ENCODE measurements around the gene SPATA18.

SPATA18 gene

DNA sequence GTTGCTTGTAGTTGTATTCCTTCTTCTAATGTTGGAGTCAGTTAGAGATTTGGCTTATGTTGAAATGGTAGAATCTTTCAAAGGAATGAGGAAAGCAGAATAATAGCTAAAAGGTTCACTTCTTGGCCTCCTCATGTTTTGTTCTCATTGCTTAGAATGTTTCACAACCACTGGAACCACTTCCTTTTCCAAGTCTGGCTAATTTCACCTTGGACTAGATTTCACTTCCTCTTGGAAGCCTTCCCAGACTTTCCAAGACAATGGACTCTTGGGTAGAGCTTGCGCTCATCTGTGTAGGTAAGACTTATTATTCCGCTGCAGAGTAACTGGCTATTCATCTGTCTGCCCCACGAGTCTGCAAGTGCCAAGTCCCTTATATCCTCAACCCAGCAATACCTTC is 8.3 kb downstream of the SPATA18 start:
- POLR2A ChIA-PET, result no interaction called here

DNA sequence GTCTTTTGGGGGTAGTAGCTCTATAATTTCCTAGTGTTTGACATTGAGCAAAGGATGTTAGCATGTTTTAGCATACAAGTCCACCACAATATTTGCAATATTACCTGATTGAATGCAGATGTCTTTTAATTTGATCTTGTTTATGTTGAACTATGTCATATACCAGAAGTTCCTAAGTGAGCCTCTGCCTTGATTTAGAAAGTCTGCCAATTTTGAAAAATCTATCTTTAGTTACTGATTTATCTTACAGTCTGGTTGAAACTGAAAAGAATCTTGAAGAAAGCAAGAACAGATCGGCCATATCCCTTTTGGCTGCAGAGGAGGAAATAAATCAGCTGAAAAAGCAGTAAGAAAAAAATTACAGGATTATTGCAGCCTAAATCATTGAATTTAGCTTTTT is 18.5 kb downstream of the SPATA18 start:
- Histone ChIP-seq H3K27ac (ENCODE audit: extremely low read depth, low read depth, low read length) (no peak overlapping the region), H3K36me3 (ENCODE audit: control insufficient read depth in 2 of 2, insufficient read depth in 1 of 2, low read length in 2 of 2) (no peaks in the 10 kb centered on the region), H3K4me1 (ENCODE audit: control insufficient read depth, insufficient read depth, low read length) (no peaks in the 10 kb centered on the region), H3K9me3 (ENCODE audit: control insufficient read depth, insufficient read depth, low read depth, low read length) (no peaks in the 10 kb centered on the region), H3K4me3 (ENCODE audit: low read depth, low read length) (no peak overlapping the region)
- no peak for TF ChIP-seq ZBTB48 (tag by site-specific recombination; IDR thresholded peaks at IDR 0.05)
- no peak for TF ChIP-seq ZNF747 (tag by site-specific recombination; IDR thresholded peaks at IDR 0.05)
- no peak for TF ChIP-seq ZNF23 (tag by site-specific recombination; IDR thresholded peaks at IDR 0.05; ENCODE audit: borderline replicate concordance)
- no peak for TF ChIP-seq GFI1B (tag by site-specific recombination; IDR thresholded peaks at IDR 0.05)
- CTCF ChIA-PET, result no interaction called here
- POLR2A ChIA-PET, result no interaction called here

More for the DNA sequence above, 8.3 kb downstream of the SPATA18 start:
- no peak overlapping the region for H3K27ac ChIP-seq (ENCODE audit: extremely low read depth, low read depth, low read length)
- H3K4me1 ChIP-seq (ENCODE audit: control insufficient read depth, insufficient read depth, low read length), result no peaks in the 10 kb centered on the region
- TF ChIP-seq, protein P1, sequence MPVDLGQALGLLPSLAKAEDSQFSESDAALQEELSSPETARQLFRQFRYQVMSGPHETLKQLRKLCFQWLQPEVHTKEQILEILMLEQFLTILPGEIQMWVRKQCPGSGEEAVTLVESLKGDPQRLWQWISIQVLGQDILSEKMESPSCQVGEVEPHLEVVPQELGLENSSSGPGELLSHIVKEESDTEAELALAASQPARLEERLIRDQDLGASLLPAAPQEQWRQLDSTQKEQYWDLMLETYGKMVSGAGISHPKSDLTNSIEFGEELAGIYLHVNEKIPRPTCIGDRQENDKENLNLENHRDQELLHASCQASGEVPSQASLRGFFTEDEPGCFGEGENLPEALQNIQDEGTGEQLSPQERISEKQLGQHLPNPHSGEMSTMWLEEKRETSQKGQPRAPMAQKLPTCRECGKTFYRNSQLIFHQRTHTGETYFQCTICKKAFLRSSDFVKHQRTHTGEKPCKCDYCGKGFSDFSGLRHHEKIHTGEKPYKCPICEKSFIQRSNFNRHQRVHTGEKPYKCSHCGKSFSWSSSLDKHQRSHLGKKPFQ (tag by site-specific recombination; IDR thresholded peaks at IDR 0.05), result no peak
- TF ChIP-seq ZNF175 (tag by site-specific recombination; IDR thresholded peaks at IDR 0.05) (no peak), ZNF202 (tag by site-specific recombination; IDR thresholded peaks at IDR 0.05; ENCODE audit: borderline replicate concordance) (no peak), ZBTB8A (tag by site-specific recombination; IDR thresholded peaks at IDR 0.05) (no peak), ZFP69B (tag by site-specific recombination; IDR thresholded peaks at IDR 0.05) (no peak), ZNF10 (tag by site-specific recombination; IDR thresholded peaks at IDR 0.05) (no peak)
- H3K9me3 ChIP-seq (ENCODE audit: control insufficient read depth, insufficient read depth, low read depth, low read length), result no peaks in the 10 kb centered on the region
- CTCF ChIA-PET, result no interaction called here
- no peak overlapping the region for H3K4me3 ChIP-seq (ENCODE audit: low read depth, low read length)
- no peaks in the 10 kb centered on the region for H3K36me3 ChIP-seq (ENCODE audit: control insufficient read depth in 2 of 2, insufficient read depth in 1 of 2, low read length in 2 of 2)

DNA sequence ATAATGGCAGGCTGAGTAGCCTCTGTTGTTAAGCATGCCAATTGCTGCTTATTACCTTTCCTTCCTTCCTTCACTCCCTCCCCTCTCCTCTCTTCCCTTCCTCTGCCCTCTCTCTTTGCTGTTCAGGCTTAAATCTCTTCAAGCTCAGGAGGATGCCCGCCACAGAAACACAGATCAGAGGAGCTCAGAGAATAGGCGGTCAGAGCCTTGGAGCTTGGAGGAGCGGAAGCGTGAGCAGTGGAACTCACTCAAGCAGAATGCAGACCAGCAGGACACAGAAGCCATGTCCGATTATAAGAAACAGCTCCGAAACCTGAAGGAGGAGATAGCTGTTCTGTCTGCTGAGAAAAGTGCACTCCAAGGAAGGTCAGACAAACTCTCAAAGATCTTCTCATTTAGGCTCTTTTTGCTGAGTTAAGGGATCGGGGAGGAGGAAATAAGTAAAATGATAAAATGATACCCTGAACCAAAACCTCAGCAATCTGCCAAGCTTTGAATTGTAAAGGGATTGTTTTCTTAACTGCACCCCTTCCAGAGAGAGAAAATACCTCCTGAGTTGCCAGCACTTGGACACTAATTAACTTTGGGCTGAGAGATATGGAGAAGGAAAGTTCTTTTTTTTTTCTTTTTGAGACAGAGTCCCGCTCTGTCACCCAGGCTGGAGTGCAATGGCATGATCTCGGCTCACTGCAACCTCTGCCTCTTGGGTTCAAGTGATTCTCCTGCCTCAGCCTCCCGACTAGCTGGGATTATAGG is 20.9 kb downstream of the SPATA18 start:
- no peak overlapping the region for H3K4me3 ChIP-seq (ENCODE audit: low read depth, low read length)
- CTCF ChIA-PET, result interaction anchor here (0.7 kb wide), 2 partner anchors 9 to 227 kb away, joined by 3 to 5 read pairs; no protein-coding TSS in a partner anchor
- no peaks in the 10 kb centered on the region for H3K4me1 ChIP-seq (ENCODE audit: control insufficient read depth, insufficient read depth, low read length)
- no peak overlapping the region for H3K27ac ChIP-seq (ENCODE audit: extremely low read depth, low read depth, low read length)
- no peaks in the 10 kb centered on the region for H3K36me3 ChIP-seq (ENCODE audit: control insufficient read depth in 2 of 2, insufficient read depth in 1 of 2, low read length in 2 of 2)
- no peaks in the 10 kb centered on the region for H3K9me3 ChIP-seq (ENCODE audit: control insufficient read depth, insufficient read depth, low read depth, low read length)
- POLR2A ChIA-PET, result no interaction called here
- no peak for TF ChIP-seq SALL2 (tag by site-specific recombination; IDR thresholded peaks at IDR 0.05; ENCODE audit: borderline replicate concordance)
- TF ChIP-seq ZNF341 (tag by site-specific recombination; IDR thresholded peaks at IDR 0.05; ENCODE audit: low read depth), result no peak
- no peak for TF ChIP-seq ZNF366 (tag by site-specific recombination; conservative IDR thresholded peaks at IDR 0.05)
- TF ChIP-seq ZNF140 (tag by site-specific recombination; IDR thresholded peaks at IDR 0.05), result no peak
- TF ChIP-seq, protein P2, sequence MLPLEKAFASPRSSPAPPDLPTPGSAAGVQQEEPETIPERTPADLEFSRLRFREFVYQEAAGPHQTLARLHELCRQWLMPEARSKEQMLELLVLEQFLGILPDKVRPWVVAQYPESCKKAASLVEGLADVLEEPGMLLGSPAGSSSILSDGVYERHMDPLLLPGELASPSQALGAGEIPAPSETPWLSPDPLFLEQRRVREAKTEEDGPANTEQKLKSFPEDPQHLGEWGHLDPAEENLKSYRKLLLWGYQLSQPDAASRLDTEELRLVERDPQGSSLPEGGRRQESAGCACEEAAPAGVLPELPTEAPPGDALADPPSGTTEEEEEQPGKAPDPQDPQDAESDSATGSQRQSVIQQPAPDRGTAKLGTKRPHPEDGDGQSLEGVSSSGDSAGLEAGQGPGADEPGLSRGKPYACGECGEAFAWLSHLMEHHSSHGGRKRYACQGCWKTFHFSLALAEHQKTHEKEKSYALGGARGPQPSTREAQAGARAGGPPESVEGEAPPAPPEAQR (tag by site-specific recombination; IDR thresholded peaks at IDR 0.05), result no peak
- TF ChIP-seq ZNF426 (tag by site-specific recombination; IDR thresholded peaks at IDR 0.05), result no peak
- TF ChIP-seq EGR2 (tag by site-specific recombination; IDR thresholded peaks at IDR 0.05; ENCODE audit: low read depth), result no peak
- no peak for TF ChIP-seq ZNF561 (tag by site-specific recombination; IDR thresholded peaks at IDR 0.05; ENCODE audit: borderline replicate concordance)
- no peak for TF ChIP-seq ZNF558 (tag by site-specific recombination; IDR thresholded peaks at IDR 0.05)
- no peak for TF ChIP-seq ZNF2 (tag by site-specific recombination; IDR thresholded peaks at IDR 0.05)
- no peak for TF ChIP-seq ZNF555 (tag by site-specific recombination; conservative IDR thresholded peaks at IDR 0.05)
- TF ChIP-seq, protein P3, sequence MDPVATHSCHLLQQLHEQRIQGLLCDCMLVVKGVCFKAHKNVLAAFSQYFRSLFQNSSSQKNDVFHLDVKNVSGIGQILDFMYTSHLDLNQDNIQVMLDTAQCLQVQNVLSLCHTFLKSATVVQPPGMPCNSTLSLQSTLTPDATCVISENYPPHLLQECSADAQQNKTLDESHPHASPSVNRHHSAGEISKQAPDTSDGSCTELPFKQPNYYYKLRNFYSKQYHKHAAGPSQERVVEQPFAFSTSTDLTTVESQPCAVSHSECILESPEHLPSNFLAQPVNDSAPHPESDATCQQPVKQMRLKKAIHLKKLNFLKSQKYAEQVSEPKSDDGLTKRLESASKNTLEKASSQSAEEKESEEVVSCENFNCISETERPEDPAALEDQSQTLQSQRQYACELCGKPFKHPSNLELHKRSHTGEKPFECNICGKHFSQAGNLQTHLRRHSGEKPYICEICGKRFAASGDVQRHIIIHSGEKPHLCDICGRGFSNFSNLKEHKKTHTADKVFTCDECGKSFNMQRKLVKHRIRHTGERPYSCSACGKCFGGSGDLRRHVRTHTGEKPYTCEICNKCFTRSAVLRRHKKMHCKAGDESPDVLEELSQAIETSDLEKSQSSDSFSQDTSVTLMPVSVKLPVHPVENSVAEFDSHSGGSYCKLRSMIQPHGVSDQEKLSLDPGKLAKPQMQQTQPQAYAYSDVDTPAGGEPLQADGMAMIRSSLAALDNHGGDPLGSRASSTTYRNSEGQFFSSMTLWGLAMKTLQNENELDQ (tag by site-specific recombination; IDR thresholded peaks at IDR 0.05; ENCODE audit: low read depth), result no peak
- TF ChIP-seq ZNF623 (tag by site-specific recombination; IDR thresholded peaks at IDR 0.05), result no peak

Measured in HEK293 (cell line).